HepG2 (cell line): ENCODE results near the gene CDO1. TPM values are rescaled to one million over a fixed set of nuclear protein-coding genes. Genes with fewer than 3 reads are reported as not detected.

ENCODE experiments used
- ELF1 ChIP-seq: sonication (generic); formaldehyde crosslinking; IDR thresholded peaks from 2 replicates; pipeline ENCODE4 v1.4.0; 2020; ENCODE audit warnings: missing genetic modification reagents
- GZF1 ChIP-seq: sonication (generic); formaldehyde crosslinking; IDR thresholded peaks from 2 replicates; pipeline ENCODE4 v1.5.1; 2020; ENCODE audit warnings: mild to moderate bottlenecking, missing genetic modification reagents
- NBN ChIP-seq: fragments of 450-650 bp; conservative IDR thresholded peaks from 2 replicates; pipeline ENCODE4 v1.6.1; 2017
- NR2C2 ChIP-seq: sonication (generic); formaldehyde crosslinking; IDR thresholded peaks from 2 replicates; pipeline ENCODE4 v1.4.0; 2020; ENCODE audit warnings: missing genetic modification reagents, mild to moderate bottlenecking, moderate library complexity, borderline replicate concordance
- RBM22 ChIP-seq: fragments of 200-400 bp; formaldehyde crosslinking; optimal IDR thresholded peaks from 2 replicates; pipeline ENCODE3; 2017; ENCODE audit warnings: mild to moderate bottlenecking, low read length, moderate library complexity
- SRF ChIP-seq: IDR thresholded peaks from 2 replicates; pipeline ENCODE4 v1.6.1; 2011; ENCODE audit warnings: mild to moderate bottlenecking, low read depth, low read length, moderate library complexity
- TCF7 ChIP-seq: sonication (generic); IDR thresholded peaks from 2 replicates; pipeline ENCODE4 v1.6.1; 2016; ENCODE audit warnings: antibody characterized with exemption, low read depth
- XBP1 ChIP-seq: sonication (generic); formaldehyde crosslinking; IDR thresholded peaks from 2 replicates; pipeline ENCODE4 v1.5.0; 2020; ENCODE audit warnings: missing genetic modification reagents
- ZBTB21 ChIP-seq: sonication (generic); formaldehyde crosslinking; IDR thresholded peaks from 2 replicates; pipeline ENCODE4 v1.4.0; 2020; ENCODE audit warnings: missing genetic modification reagents
- ZNF17 ChIP-seq: sonication (generic); formaldehyde crosslinking; IDR thresholded peaks from 2 replicates; pipeline ENCODE4 v1.5.0; 2020; ENCODE audit warnings: mild to moderate bottlenecking, missing genetic modification reagents
- ZNF709 ChIP-seq: sonication (generic); formaldehyde crosslinking; IDR thresholded peaks from 2 replicates; pipeline ENCODE4 v1.5.0; 2020; ENCODE audit warnings: mild to moderate bottlenecking, missing genetic modification reagents
- ZNF749 ChIP-seq: sonication (generic); formaldehyde crosslinking; IDR thresholded peaks from 2 replicates; pipeline ENCODE4 v1.8.0; 2022; ENCODE audit warnings: mild to moderate bottlenecking, missing genetic modification reagents, moderate library complexity, borderline replicate concordance
- polyA plus RNA-seq, 8 experiments: library from polyadenylated mRNA; depleted of rRNA in 3 of 8; stranded (reverse) in 7 of 8; unstranded in 1 of 8; fragments of >200 nt; fragmentation: Illumina TruSeq in 4 of 8; extraction: Trizol in 4 of 8; gene quantifications; 2 replicates each; pipeline versions ENCODE4 v1.2.1 to v1.2.3, GENCODE V29; 2011 to 2016; ENCODE audit warnings: low read depth in 4 of 8, missing spikeins in 1 of 8, mixed read lengths in 1 of 8; ENCODE audit not compliant: insufficient read depth in 1 of 8
- total RNA-seq, 5 experiments: library from RNA; depleted of rRNA; stranded (reverse); fragments of >200 nt; fragmentation: Illumina TruSeq; extraction: Trizol; gene quantifications; 2 replicates each; pipeline ENCODE4 v1.2.3, GENCODE V29; 2016; ENCODE audit warnings: low read depth in 1 of 5
- TF ChIP-seq, protein P1 (sequence below): sonication (generic); formaldehyde crosslinking; IDR thresholded peaks from one replicate; pipeline ENCODE4 v1.5.1; 2020; ENCODE audit warnings: mild to moderate bottlenecking, missing genetic modification reagents; ENCODE audit errors: not compliant biosample characterization
- TF ChIP-seq, protein P2 (sequence below): sonication (generic); formaldehyde crosslinking; IDR thresholded peaks from 2 replicates; pipeline ENCODE4 v1.5.1; 2020; ENCODE audit warnings: missing genetic modification reagents, mild to moderate bottlenecking, borderline replicate concordance
- TF ChIP-seq, protein P3 (sequence below): sonication (generic); formaldehyde crosslinking; IDR thresholded peaks from 2 replicates; pipeline ENCODE4 v1.5.0; 2020; ENCODE audit warnings: missing genetic modification reagents

Gene CDO1
- total and polyA plus RNA-seq, 2 of the 13 experiments (the other 11 are each of a cell fraction or from before 2014, with no cell fraction given), result 3.2 to 4.4 TPM

DNA sequence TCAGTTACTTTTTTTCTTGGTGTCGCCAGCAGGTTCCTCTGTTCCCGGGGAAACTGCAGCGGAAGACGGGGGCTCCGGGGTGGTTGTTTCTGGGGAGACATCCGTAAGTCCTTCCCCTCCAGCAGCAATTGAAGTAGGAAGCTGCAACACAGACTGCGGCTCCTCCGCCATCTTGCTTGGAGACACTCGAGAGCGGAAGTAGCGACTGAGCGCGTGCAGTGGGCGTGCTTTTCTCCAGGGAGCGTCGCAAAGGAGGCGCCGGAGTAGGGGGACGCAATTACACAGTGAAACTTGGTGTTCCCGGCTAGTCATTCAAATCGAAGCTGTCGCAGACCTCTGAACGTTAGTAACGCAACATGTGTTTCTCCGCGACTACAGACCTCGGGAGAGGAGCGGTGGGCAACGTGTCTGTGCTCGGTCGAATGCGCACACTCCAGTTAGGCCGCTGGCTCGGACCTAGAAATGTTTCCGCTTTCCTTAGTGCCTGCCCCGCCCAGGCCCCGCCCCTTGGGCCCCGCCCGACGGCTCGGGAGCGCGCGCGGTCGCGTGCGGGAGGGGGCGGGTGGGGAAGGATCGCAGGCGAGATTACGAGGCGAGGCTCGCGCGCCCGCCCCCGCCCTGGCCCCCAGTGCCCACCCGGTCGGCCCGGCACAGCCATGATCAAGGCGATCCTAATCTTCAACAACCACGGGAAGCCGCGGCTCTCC lies 25.1 kb upstream of the CDO1 start, which contains the start of the genes AP3S1 and ATG12 (continued):
- TF ChIP-seq, protein P1, sequence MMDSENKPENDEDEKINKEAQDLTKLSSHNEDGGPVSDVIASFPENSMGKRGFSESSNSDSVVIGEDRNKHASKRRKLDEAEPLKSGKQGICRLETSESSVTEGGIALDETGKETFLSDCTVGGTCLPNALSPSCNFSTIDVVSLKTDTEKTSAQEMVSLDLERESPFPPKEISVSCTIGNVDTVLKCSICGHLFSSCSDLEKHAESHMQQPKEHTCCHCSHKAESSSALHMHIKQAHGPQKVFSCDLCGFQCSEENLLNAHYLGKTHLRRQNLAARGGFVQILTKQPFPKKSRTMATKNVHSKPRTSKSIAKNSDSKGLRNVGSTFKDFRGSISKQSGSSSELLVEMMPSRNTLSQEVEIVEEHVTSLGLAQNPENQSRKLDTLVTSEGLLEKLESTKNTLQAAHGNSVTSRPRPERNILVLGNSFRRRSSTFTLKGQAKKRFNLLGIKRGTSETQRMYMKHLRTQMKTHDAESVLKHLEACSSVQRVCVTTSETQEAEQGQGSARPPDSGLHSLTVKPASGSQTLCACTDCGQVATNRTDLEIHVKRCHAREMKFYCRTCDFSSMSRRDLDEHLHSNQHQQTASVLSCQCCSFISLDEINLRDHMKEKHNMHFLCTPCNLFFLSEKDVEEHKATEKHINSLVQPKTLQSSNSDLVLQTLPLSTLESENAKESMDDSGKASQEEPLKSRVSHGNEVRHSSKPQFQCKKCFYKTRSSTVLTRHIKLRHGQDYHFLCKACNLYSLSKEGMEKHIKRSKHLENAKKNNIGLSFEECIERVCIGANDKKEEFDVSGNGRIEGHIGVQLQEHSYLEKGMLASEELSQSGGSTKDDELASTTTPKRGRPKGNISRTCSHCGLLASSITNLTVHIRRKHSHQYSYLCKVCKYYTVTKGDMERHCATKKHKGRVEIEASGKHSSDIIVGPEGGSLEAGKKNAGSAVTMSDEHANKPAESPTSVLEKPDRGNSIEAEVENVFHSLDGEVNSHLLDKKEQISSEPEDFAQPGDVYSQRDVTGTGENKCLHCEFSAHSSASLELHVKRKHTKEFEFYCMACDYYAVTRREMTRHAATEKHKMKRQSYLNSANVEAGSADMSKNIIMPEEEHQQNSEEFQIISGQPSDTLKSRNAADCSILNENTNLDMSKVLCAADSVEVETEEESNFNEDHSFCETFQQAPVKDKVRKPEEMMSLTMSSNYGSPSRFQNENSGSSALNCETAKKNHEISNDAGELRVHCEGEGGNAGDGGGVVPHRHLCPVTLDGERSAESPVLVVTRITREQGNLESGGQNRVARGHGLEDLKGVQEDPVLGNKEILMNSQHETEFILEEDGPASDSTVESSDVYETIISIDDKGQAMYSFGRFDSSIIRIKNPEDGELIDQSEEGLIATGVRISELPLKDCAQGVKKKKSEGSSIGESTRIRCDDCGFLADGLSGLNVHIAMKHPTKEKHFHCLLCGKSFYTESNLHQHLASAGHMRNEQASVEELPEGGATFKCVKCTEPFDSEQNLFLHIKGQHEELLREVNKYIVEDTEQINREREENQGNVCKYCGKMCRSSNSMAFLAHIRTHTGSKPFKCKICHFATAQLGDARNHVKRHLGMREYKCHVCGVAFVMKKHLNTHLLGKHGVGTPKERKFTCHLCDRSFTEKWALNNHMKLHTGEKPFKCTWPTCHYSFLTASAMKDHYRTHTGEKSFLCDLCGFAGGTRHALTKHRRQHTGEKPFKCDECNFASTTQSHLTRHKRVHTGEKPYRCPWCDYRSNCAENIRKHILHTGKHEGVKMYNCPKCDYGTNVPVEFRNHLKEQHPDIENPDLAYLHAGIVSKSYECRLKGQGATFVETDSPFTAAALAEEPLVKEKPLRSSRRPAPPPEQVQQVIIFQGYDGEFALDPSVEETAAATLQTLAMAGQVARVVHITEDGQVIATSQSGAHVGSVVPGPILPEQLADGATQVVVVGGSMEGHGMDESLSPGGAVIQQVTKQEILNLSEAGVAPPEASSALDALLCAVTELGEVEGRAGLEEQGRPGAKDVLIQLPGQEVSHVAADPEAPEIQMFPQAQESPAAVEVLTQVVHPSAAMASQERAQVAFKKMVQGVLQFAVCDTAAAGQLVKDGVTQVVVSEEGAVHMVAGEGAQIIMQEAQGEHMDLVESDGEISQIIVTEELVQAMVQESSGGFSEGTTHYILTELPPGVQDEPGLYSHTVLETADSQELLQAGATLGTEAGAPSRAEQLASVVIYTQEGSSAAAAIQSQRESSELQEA (CRISPR knock-in tag), result no peak
- no peak for TF ChIP-seq GZF1
- TF ChIP-seq SRF, result no peak
- no peak for TF ChIP-seq RBM22
- TF ChIP-seq NBN, result no peak
- TF ChIP-seq, protein P2, sequence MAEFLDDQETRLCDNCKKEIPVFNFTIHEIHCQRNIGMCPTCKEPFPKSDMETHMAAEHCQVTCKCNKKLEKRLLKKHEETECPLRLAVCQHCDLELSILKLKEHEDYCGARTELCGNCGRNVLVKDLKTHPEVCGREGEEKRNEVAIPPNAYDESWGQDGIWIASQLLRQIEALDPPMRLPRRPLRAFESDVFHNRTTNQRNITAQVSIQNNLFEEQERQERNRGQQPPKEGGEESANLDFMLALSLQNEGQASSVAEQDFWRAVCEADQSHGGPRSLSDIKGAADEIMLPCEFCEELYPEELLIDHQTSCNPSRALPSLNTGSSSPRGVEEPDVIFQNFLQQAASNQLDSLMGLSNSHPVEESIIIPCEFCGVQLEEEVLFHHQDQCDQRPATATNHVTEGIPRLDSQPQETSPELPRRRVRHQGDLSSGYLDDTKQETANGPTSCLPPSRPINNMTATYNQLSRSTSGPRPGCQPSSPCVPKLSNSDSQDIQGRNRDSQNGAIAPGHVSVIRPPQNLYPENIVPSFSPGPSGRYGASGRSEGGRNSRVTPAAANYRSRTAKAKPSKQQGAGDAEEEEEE (CRISPR knock-in tag), result no peak
- TF ChIP-seq ELF1 (CRISPR knock-in tag), result peak; percentile 94
- peak; percentile 48; the same call in 1 of the 2 replicates for TF ChIP-seq ZBTB21
- peak; percentile 90; the same call in 1 of the 2 replicates for TF ChIP-seq ZNF749
- TF ChIP-seq ZNF709 (CRISPR knock-in tag), result peak; percentile 90; the same call in 1 of the 2 replicates
- TF ChIP-seq XBP1, result peak; percentile 78
- no peak for TF ChIP-seq TCF7
- peak; percentile 77; the same call in 1 of the 2 replicates for TF ChIP-seq NR2C2 (CRISPR knock-in tag)
- TF ChIP-seq ZNF17 (CRISPR knock-in tag), result no peak
- TF ChIP-seq, protein P3, sequence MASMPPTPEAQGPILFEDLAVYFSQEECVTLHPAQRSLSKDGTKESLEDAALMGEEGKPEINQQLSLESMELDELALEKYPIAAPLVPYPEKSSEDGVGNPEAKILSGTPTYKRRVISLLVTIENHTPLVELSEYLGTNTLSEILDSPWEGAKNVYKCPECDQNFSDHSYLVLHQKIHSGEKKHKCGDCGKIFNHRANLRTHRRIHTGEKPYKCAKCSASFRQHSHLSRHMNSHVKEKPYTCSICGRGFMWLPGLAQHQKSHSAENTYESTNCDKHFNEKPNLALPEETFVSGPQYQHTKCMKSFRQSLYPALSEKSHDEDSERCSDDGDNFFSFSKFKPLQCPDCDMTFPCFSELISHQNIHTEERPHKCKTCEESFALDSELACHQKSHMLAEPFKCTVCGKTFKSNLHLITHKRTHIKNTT (CRISPR knock-in tag), result no peak
